Measurements from ENCODE around the gene ALOXE3.

The ALOXE3 gene

GRCh38 chr17:8087075-8087951 is 31.0 kb downstream of the ALOXE3 start, which contains the start of gene ALOX12B:
TSS of gene ALOX12B (minus strand) at chr17:8087716. CDS start at chr17:8087442, 274 bp downstream.
- no peak for TF ChIP-seq CTCF (IDR thresholded peaks at IDR 0.05; ENCODE audit: low read depth, low read length)
- H3K4me3 ChIP-seq (ENCODE audit: low read depth, low read length), result no peak within 1 kb of the TSS

DNA sequence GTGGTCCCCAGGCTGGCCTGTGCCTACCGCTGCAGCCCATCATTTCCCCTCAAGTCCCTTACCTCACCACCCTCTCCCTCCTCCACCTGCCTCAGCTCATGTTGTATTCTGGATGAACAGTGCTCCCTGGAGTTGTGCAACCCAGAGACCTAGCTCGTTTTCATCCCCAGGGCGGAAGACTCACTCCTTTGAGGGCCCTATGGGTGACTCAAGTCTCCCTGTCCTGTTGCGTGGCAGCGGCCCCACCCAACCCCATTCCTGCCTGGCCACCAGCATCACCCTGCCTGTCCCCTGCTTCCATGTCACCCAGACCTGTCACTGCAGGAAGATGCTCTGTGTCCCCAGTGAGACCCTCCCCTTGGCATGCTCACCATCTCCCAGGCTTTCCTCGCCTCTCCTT is 34.1 kb downstream of the ALOXE3 start:
- no peak for TF ChIP-seq CTCF (IDR thresholded peaks at IDR 0.05; ENCODE audit: low read depth, low read length)
- no peak overlapping the region for H3K4me3 ChIP-seq (ENCODE audit: low read depth, low read length)

GRCh38 chr17:8082292-8082691 is 36.0 kb downstream of the ALOXE3 start:
- H3K4me3 ChIP-seq (ENCODE audit: low read depth, low read length), result no peak overlapping the region
- TF ChIP-seq CTCF (IDR thresholded peaks at IDR 0.05; ENCODE audit: low read depth, low read length), result no peak

GRCh38 chr17:8081876-8082275 is 36.4 kb downstream of the ALOXE3 start:
- H3K4me3 ChIP-seq (ENCODE audit: low read depth, low read length), result no peak overlapping the region

DNA sequence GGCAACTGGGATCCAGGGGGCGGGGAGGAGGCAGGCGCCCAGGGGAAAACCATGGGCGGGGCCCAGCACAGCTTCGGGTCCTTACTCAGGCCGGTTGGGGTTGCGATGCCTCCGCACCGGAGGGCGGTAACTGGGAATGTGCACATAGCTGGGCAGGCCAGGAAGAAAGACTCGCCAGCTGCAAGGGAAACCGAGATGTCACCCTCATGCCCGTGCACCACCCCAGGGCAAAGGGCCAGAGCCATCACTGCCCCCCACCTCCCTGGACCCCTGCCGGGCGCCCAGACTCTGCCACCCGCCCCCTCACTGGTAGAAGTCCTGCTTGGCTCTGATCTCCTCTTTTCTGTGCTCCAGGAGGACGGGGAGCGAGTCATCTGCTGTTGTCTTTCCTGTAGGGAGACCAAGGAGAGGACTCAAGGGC is 37.5 kb downstream of the ALOXE3 start:
- no peak overlapping the region for H3K4me3 ChIP-seq (ENCODE audit: low read depth, low read length)
- no peak for TF ChIP-seq CTCF (IDR thresholded peaks at IDR 0.05; ENCODE audit: low read depth, low read length)

More at GRCh38 chr17:8081876-8082275, 36.4 kb downstream of the ALOXE3 start:
- TF ChIP-seq CTCF (IDR thresholded peaks at IDR 0.05; ENCODE audit: low read depth, low read length), result no peak

GRCh38 chr17:8080208-8080798 is 38.0 kb downstream of the ALOXE3 start:
- TF ChIP-seq CTCF (IDR thresholded peaks at IDR 0.05; ENCODE audit: low read depth, low read length), result no peak
- H3K4me3 ChIP-seq (ENCODE audit: low read depth, low read length), result peak overlapping the region; percentile 51
